Neural progenitor cell (in vitro differentiated cells): ENCODE results near the gene NUCB2. TPM values are rescaled to one million over a fixed set of nuclear protein-coding genes. Genes with fewer than 3 reads are reported as not detected.
A peak's percentile ranks its signal among the peaks of the same experiment; 100 is the strongest.

Experiments
- DNase-seq: peaks from one replicate; pipeline ENCODE4 v3.0.0-alpha.2; 2016; ENCODE audit warnings: low spot score
- H2AFZ ChIP-seq: fragments of 200-600 bp; sonication (generic); replicated peaks from 2 replicates; pipeline ENCODE4 v1.6.1; 2016; ENCODE audit warnings: antibody characterized with exemption
- H3F3A ChIP-seq: fragments of 200-600 bp; sonication (generic); 2 replicates; pipeline ENCODE4 v1.6.1; 2016; ENCODE audit warnings: antibody characterized with exemption, low read depth
- H3K27ac ChIP-seq: fragments of 200-600 bp; sonication (generic); 2 replicates; pipeline ENCODE4 v1.5.1; 2016; ENCODE audit warnings: mild to moderate bottlenecking
- H3K27me3 ChIP-seq: fragments of 200-600 bp; sonication (generic); 2 replicates; pipeline ENCODE4 v1.6.1; 2016; ENCODE audit warnings: mild to moderate bottlenecking, moderate library complexity
- H3K36me3 ChIP-seq: fragments of 200-600 bp; sonication (generic); 2 replicates; pipeline ENCODE4 v1.5.1; 2016
- H3K4me1 ChIP-seq: fragments of 200-600 bp; sonication (generic); 2 replicates; pipeline ENCODE4 v1.6.1; 2016; ENCODE audit warnings: mixed run types
- H3K4me2 ChIP-seq: fragments of 200-600 bp; sonication (generic); 2 replicates; pipeline ENCODE4 v1.6.1; 2016
- H3K4me3 ChIP-seq: fragments of 200-600 bp; sonication (generic); 2 replicates; pipeline ENCODE4 v1.5.1; 2016
- H3K79me2 ChIP-seq: fragments of 200-600 bp; sonication (generic); 2 replicates; pipeline ENCODE4 v1.6.1; 2016; ENCODE audit warnings: low read depth
- H3K9ac ChIP-seq: fragments of 200-600 bp; sonication (generic); 2 replicates; pipeline ENCODE4 v1.6.1; 2016
- H3K9me3 ChIP-seq: fragments of 200-600 bp; sonication (generic); 2 replicates; pipeline ENCODE4 v1.5.1; 2016; ENCODE audit warnings: low read depth
- H4K20me1 ChIP-seq: fragments of 200-600 bp; sonication (generic); 2 replicates; pipeline ENCODE4 v1.6.1; 2016; ENCODE audit warnings: low read depth
- H3K27ac Mint-ChIP-seq: 3 replicates; pipeline ENCODE4 v1.8.0; 2021; ENCODE audit warnings: mixed read lengths
- H3K27me3 Mint-ChIP-seq: 2 replicates; pipeline ENCODE4 v1.8.0; 2022; ENCODE audit warnings: low read depth, mild to moderate bottlenecking, inconsistent platforms, moderate library complexity, mixed read lengths; ENCODE audit not compliant: insufficient read depth
- H3K36me3 Mint-ChIP-seq: 3 replicates; pipeline ENCODE4 v1.8.0; 2021; ENCODE audit warnings: mixed read lengths
- H3K4me1 Mint-ChIP-seq: 3 replicates; pipeline ENCODE4 v1.8.0; 2021; ENCODE audit warnings: mixed read lengths
- H3K4me3 Mint-ChIP-seq: 3 replicates; pipeline ENCODE4 v1.8.0; 2021; ENCODE audit warnings: mild to moderate bottlenecking, moderate library complexity, mixed read lengths
- H3K9me3 Mint-ChIP-seq: 3 replicates; pipeline ENCODE4 v1.8.0; 2020; ENCODE audit warnings: mixed read lengths
- CTCF ChIP-seq: fragments of 200-600 bp; sonication (generic); IDR thresholded peaks from 2 replicates; pipeline ENCODE4 v1.5.1; 2017; ENCODE audit warnings: antibody characterized with exemption, mild to moderate bottlenecking
- EZH2 ChIP-seq: fragments of 200-600 bp; sonication (generic); IDR thresholded peaks from 2 replicates; pipeline ENCODE4 v1.6.1; 2017; ENCODE audit warnings: antibody characterized with exemption, mild to moderate bottlenecking, moderate library complexity
- EZH2phosphoT487 ChIP-seq: fragments of 200-600 bp; sonication (generic); IDR thresholded peaks from 2 replicates; pipeline ENCODE4 v1.6.1; 2017; ENCODE audit warnings: antibody characterized with exemption
- total RNA-seq: library from RNA; depleted of rRNA; stranded (reverse); fragments of >200 nt; gene quantifications from 2 replicates; pipeline ENCODE4 v1.2.3, GENCODE V29; 2015; ENCODE audit warnings: low replicate concordance

Gene NUCB2
- total RNA-seq, 1 donor from 2014 or later = 80.1 TPM

- no peaks in the 10 kb centered on the region for H3K4me1 ChIP-seq
- H3K9ac ChIP-seq = no peak overlapping the region
- H2AFZ ChIP-seq = no peak overlapping the region
- H3K4me2 ChIP-seq = no peak overlapping the region
- no peak for DNase-seq
- H3K9me3 Mint-ChIP-seq = peaks cover 52% of the 10 kb centered on the region
- no peak for TF ChIP-seq EZH2phosphoT487
- no peak for TF ChIP-seq CTCF
- no peak for TF ChIP-seq EZH2
- H4K20me1 ChIP-seq = no peaks in the 10 kb centered on the region
- H3K27ac ChIP-seq = no peak overlapping the region
- H3K9me3 ChIP-seq = peaks cover 16% of the 10 kb centered on the region
- H3K4me3 Mint-ChIP-seq = no peak overlapping the region
- no peaks in the 10 kb centered on the region for H3F3A ChIP-seq
- no peaks in the 10 kb centered on the region for H3K79me2 ChIP-seq
- no peaks in the 10 kb centered on the region for H3K27me3 ChIP-seq
- H3K4me1 Mint-ChIP-seq = no peaks in the 10 kb centered on the region
- no peaks in the 10 kb centered on the region for H3K36me3 ChIP-seq
- H3K36me3 Mint-ChIP-seq = peaks cover 56% of the 10 kb centered on the region
- no peaks in the 10 kb centered on the region for H3K27me3 Mint-ChIP-seq
- no peak overlapping the region for H3K4me3 ChIP-seq
- H3K27ac Mint-ChIP-seq = no peak overlapping the region
These were observed 93.2 kb downstream of the NUCB2 start for GRCh38 chr11:17369684-17370243.

GRCh38 chr11:17371614-17372013 is 95.1 kb downstream of the NUCB2 start:
- Histone ChIP-seq H3K79me2 (no peaks in the 10 kb centered on the region), H2AFZ (no peak overlapping the region), H3K4me2 (no peak overlapping the region), H3K27me3 (no peaks in the 10 kb centered on the region), H3K27ac (no peak overlapping the region), H4K20me1 (no peaks in the 10 kb centered on the region), H3K36me3 (no peaks in the 10 kb centered on the region), H3K9me3 (peaks cover 16% of the 10 kb centered on the region), H3K4me3 (no peak overlapping the region), H3K4me1 (no peaks in the 10 kb centered on the region), H3F3A (no peaks in the 10 kb centered on the region), H3K9ac (no peak overlapping the region)
- H3K27me3 Mint-ChIP-seq = no peaks in the 10 kb centered on the region
- TF ChIP-seq EZH2 = no peak
- no peak for TF ChIP-seq EZH2phosphoT487
- TF ChIP-seq CTCF = no peak
- no peak overlapping the region for H3K4me3 Mint-ChIP-seq
- H3K27ac Mint-ChIP-seq = no peak overlapping the region
- peaks cover 52% of the 10 kb centered on the region for H3K9me3 Mint-ChIP-seq
- peaks cover 63% of the 10 kb centered on the region for H3K36me3 Mint-ChIP-seq
- no peaks in the 10 kb centered on the region for H3K4me1 Mint-ChIP-seq
- DNase-seq = peak; percentile 33

- H3K9me3 ChIP-seq = peaks cover 13% of the 10 kb centered on the region
- no peaks in the 10 kb centered on the region for H3K79me2 ChIP-seq
- no peak overlapping the region for H3K27ac ChIP-seq
- no peaks in the 10 kb centered on the region for H3K27me3 ChIP-seq
- Mint-ChIP-seq H3K27me3 (no peaks in the 10 kb centered on the region), H3K27ac (no peak overlapping the region), H3K4me1 (no peaks in the 10 kb centered on the region), H3K9me3 (peaks cover 35% of the 10 kb centered on the region), H3K4me3 (no peak overlapping the region), H3K36me3 (peaks cover 49% of the 10 kb centered on the region)
- H3F3A ChIP-seq = no peaks in the 10 kb centered on the region
- TF ChIP-seq CTCF (no peak), EZH2phosphoT487 (no peak), EZH2 (no peak)
- no peak overlapping the region for H3K9ac ChIP-seq
- DNase-seq = no peak
- no peaks in the 10 kb centered on the region for H3K36me3 ChIP-seq
- H2AFZ ChIP-seq = no peak overlapping the region
- H3K4me2 ChIP-seq = no peak overlapping the region
- no peak overlapping the region for H3K4me3 ChIP-seq
- H3K4me1 ChIP-seq = no peaks in the 10 kb centered on the region
- no peaks in the 10 kb centered on the region for H4K20me1 ChIP-seq
These were observed 99.0 kb downstream of the NUCB2 start for GRCh38 chr11:17375547-17375946.
